MM.1S (cell line): Measurements from ENCODE around the gene THOP1.
A peak's percentile ranks its signal among the peaks of the same experiment; 100 is the strongest.

ENCODE experiments used
- DNase-seq: peaks from one replicate; pipeline ENCODE4 v3.0.0-alpha.2; 2015
- H2AFZ ChIP-seq: fragments of 300-600 bp; sonication (generic); 2 replicates; pipeline ENCODE4 v1.6.0; 2016; ENCODE audit warnings: antibody characterized with exemption, low read length
- H3F3A ChIP-seq: fragments of 300-600 bp; sonication (generic); 2 replicates; pipeline ENCODE4 v1.6.1; 2016; ENCODE audit warnings: mild to moderate bottlenecking, antibody characterized with exemption, low read length, moderate library complexity, mixed read lengths; ENCODE audit not compliant: insufficient read depth
- H3K27ac ChIP-seq: fragments of 300-600 bp; sonication (generic); 2 replicates; pipeline ENCODE4 v1.5.1; 2016; ENCODE audit warnings: mild to moderate bottlenecking, low read length
- H3K27me3 ChIP-seq: fragments of 300-600 bp; sonication (generic); replicated peaks from 2 replicates; pipeline ENCODE4 v1.6.0; 2016; ENCODE audit warnings: low read length; ENCODE audit not compliant: insufficient read depth
- H3K36me3 ChIP-seq: fragments of 300-600 bp; sonication (generic); replicated peaks from 2 replicates; pipeline ENCODE4 v1.6.1; 2016; ENCODE audit warnings: mild to moderate bottlenecking, low read length, mixed read lengths; ENCODE audit not compliant: insufficient read depth
- H3K4me1 ChIP-seq: fragments of 300-600 bp; sonication (generic); 2 replicates; pipeline ENCODE4 v1.6.1; 2016; ENCODE audit warnings: low read length, mixed read lengths
- H3K4me2 ChIP-seq: fragments of 300-600 bp; sonication (generic); 2 replicates; pipeline ENCODE4 v1.6.0; 2016; ENCODE audit warnings: low read depth, low read length
- H3K4me3 ChIP-seq: fragments of 300-600 bp; sonication (generic); 2 replicates; pipeline ENCODE4 v1.5.1; 2016; ENCODE audit warnings: low read length, mixed read lengths
- H3K79me2 ChIP-seq: fragments of 300-600 bp; sonication (generic); 2 replicates; pipeline ENCODE4 v1.6.1; 2016; ENCODE audit warnings: mixed run types, low read length, mixed read lengths
- H3K9ac ChIP-seq: fragments of 300-600 bp; sonication (generic); 2 replicates; pipeline ENCODE4 v1.6.1; 2016; ENCODE audit warnings: low read length, mixed read lengths
- H3K9me2 ChIP-seq: fragments of 300-600 bp; sonication (generic); replicated peaks from 2 replicates; pipeline ENCODE4 v1.6.1; 2016; ENCODE audit warnings: mild to moderate bottlenecking, low read length, mixed read lengths; ENCODE audit not compliant: insufficient read depth
- H3K9me3 ChIP-seq: fragments of 300-600 bp; sonication (generic); replicated peaks from 2 replicates; pipeline ENCODE4 v1.6.1; 2016; ENCODE audit warnings: mild to moderate bottlenecking, low read length, mixed read lengths; ENCODE audit not compliant: insufficient read depth
- H4K20me1 ChIP-seq: fragments of 300-600 bp; sonication (generic); 2 replicates; pipeline ENCODE4 v1.6.1; 2016; ENCODE audit warnings: mild to moderate bottlenecking, low read length, moderate library complexity, mixed read lengths; ENCODE audit not compliant: insufficient read depth
- CTCF ChIP-seq: fragments of 300-600 bp; sonication (generic); IDR thresholded peaks from 2 replicates; pipeline ENCODE4 v1.5.1; 2016; ENCODE audit warnings: antibody characterized with exemption, low read length, mixed read lengths
- EZH2 ChIP-seq: fragments of 300-600 bp; sonication (generic); optimal IDR thresholded peaks from 2 replicates; pipeline ENCODE3; 2017; ENCODE audit warnings: low read depth, mild to moderate bottlenecking, antibody characterized with exemption, low read length, mixed read lengths
- EZH2phosphoT487 ChIP-seq: fragments of 300-600 bp; sonication (generic); IDR thresholded peaks from 2 replicates; pipeline ENCODE4 v1.6.1; 2018; ENCODE audit warnings: antibody characterized with exemption, low read length

The THOP1 gene

GRCh38 chr19:2740314-2740656 is 45.0 kb upstream of the THOP1 start:
- Histone ChIP-seq H3K27ac (no peak overlapping the region), H3F3A (no peaks in the 10 kb centered on the region; the same call in 1 of the 2 replicates), H3K36me3 (no peaks in the 10 kb centered on the region; the same call in 1 of the 2 replicates), H3K79me2 (peaks cover 35% of the 10 kb centered on the region), H3K9me2 (no peaks in the 10 kb centered on the region), H3K9ac (no peak overlapping the region), H3K4me1 (no peaks in the 10 kb centered on the region), H3K4me3 (no peak overlapping the region), H2AFZ (peak overlapping the region; percentile 27), H4K20me1 (no peaks in the 10 kb centered on the region), H3K4me2 (peak overlapping the region; percentile 25; the same call in 1 of the 2 replicates), H3K9me3 (no peaks in the 10 kb centered on the region), H3K27me3 (no peaks in the 10 kb centered on the region)
- no peak for DNase-seq
- TF ChIP-seq CTCF (no peak), EZH2phosphoT487 (no peak), EZH2 (no peak)

- Histone ChIP-seq H3K9ac (no peak overlapping the region), H4K20me1 (no peaks in the 10 kb centered on the region), H3K27ac (no peak overlapping the region), H2AFZ (no peak overlapping the region), H3K79me2 (peaks cover 13% of the 10 kb centered on the region), H3K27me3 (no peaks in the 10 kb centered on the region), H3K4me1 (peaks cover 4% of the 10 kb centered on the region; the same call in 1 of the 2 replicates), H3K9me2 (no peaks in the 10 kb centered on the region), H3K4me3 (no peak overlapping the region), H3F3A (no peaks in the 10 kb centered on the region; the same call in 1 of the 2 replicates), H3K36me3 (no peaks in the 10 kb centered on the region), H3K9me3 (no peaks in the 10 kb centered on the region), H3K4me2 (no peak overlapping the region; the same call in 1 of the 2 replicates)
- TF ChIP-seq CTCF (no peak), EZH2 (no peak), EZH2phosphoT487 (no peak)
- no peak for DNase-seq
These were observed 42.2 kb upstream of the THOP1 start for GRCh38 chr19:2743099-2743498.

GRCh38 chr19:2744113-2744512 is 41.2 kb upstream of the THOP1 start:
- peaks cover 6% of the 10 kb centered on the region for H3K79me2 ChIP-seq
- H4K20me1 ChIP-seq: no peaks in the 10 kb centered on the region
- TF ChIP-seq EZH2 (no peak), CTCF (no peak), EZH2phosphoT487 (no peak)
- no peaks in the 10 kb centered on the region for H3K27me3 ChIP-seq
- H3F3A ChIP-seq: no peaks in the 10 kb centered on the region; the same call in 1 of the 2 replicates
- H3K4me1 ChIP-seq: peaks cover 7% of the 10 kb centered on the region
- H2AFZ ChIP-seq: no peak overlapping the region
- H3K4me2 ChIP-seq: no peak overlapping the region
- no peaks in the 10 kb centered on the region for H3K9me2 ChIP-seq
- no peak for DNase-seq
- H3K9me3 ChIP-seq: no peaks in the 10 kb centered on the region
- H3K9ac ChIP-seq: no peak overlapping the region
- no peaks in the 10 kb centered on the region for H3K36me3 ChIP-seq
- no peak overlapping the region for H3K27ac ChIP-seq
- H3K4me3 ChIP-seq: no peak overlapping the region
